Hippocampal formation (tissue), 2 donors: ENCODE data around the gene DHX15.

ENCODE experiments used
- DNase-seq, 2 donors: peaks; one replicate each; lab custom pipeline; 2025; lab: John Stamatoyannopoulos, UW

DHX15 gene

DNA sequence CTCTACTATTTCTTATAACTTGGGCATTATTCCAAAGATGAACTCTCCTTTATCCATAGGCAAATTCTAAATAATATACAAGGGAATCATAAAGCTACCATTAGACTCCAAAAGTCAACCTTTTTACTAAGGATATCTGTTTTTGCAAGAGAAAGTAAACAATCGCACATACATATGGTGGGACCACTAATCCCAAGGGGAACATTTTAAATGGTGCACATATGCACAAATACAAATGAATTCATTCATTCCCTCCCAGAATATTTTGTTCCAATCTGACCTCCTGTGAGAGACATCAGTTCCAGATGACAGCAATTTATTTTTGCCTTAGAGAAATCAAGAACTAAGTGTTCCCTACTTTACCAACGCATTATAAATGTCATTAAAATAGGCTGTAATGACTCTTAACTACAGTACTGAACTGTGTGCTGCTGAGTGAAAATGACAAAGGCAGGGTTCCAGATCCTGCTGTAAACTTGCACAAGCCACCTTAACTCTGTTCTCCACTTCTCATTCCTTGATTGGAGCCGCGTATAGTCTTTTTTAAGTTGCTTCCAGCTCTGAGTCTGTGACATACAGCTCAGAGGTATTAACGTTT is 2.0 kb downstream of the DHX15 start:
- DNase-seq, result no peak

DNA sequence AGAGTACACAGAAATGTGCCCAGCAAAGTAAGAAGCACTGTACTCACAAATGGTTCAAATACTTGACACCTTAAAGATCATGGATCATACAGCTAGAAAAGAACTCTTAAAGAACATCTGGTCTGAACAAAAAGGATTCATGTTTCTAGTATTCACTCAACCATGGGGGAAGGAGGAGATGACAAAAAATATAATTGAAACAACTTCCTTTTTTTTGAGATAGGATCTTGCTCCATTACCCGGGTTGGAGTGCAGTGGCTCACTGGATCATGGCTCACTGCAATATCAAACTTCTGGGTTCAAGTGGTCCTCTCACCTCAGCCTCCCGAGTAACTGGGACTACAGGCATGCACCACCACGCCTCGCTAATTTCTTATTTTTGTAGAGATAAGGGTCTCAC is 6.0 kb downstream of the DHX15 start:
- no peak for DNase-seq

DNA sequence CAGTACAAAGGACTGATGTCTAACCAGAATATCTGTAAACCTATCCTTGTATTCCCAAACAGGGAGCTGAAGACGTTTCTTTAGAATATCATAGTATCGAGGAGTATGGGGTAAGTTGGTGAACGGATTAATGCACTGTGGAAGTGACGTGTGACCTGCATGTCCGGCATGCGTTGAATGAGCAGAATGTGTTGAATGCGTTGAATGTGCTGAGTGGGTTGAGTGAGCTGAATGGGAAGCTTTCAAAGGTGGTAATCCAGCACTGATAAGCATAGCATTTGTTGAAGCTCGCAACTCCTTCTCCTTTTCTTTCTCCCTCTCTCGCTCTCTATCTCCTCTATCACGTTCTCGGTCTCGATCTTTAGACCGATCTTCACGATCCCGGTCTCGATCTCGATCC is 8.1 kb downstream of the DHX15 start:
- no peak for DNase-seq

DNA sequence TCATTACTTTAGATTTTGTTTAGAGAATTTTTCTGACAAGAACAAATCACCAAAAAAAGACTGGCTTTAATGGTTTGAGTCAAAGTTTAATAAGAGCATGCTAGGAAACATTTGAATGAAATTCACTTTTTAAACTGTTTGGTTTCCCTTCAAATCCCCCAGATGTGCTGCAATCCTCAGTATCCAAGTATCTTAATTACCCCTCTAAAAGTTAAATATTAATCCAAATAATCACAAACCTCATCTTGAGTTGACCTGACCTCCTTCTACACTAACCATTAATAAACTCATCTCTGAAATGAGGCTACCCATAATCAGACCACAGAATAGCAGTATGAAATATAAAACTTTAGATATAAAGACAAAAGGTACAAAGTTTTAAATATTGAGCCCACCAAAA is 10.1 kb downstream of the DHX15 start:
- no peak for DNase-seq

DNA sequence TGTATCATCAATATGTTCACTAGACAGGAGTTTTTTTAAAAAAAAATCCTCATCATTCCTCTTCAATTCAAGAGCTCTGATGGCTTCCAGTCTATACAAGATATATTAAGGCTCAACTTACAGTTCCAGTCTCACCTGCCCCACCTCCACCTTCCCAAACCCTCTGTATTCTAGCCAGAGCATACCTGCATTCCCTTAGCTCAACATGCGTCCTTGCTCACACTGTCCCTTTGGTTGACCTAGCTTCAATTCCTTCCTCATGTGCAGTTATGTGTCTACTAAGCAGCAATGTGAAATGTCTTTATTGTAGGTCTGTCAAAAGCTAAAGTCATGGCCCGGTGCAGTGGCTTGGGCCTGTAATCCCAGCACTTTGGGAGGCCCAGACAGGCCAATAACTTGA is 10.8 kb downstream of the DHX15 start:
- DNase-seq, result no peak

DNA sequence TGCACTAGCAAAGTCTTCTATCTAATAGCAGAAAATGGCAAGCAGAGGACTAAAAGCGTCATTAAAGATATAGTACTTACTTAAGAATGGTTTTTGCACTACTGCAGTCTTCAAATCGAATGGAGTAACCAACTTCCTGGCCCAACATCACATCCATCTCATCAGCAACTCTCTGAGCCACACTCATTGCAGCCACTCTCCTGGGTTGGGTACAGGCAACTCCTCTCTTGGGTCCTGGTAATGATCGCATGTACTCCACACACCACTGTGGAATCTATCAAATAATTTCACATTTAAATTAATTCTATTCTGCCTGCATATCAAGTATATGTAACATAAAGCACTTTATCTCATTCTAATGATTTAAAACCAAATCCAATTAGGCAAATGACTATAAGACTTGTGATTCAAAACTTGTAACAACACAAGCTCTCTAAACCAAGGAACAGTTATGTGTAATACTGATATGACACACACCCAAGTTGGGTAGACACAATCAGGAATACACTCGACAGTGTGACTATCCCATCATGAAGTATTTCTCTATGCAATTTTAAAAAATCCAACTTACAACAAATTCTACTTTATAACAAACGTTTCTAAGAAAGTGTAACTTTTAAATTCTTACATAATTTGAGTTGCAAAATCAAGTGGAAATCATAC is 13.6 kb downstream of the DHX15 start:
- no peak for DNase-seq

DNA sequence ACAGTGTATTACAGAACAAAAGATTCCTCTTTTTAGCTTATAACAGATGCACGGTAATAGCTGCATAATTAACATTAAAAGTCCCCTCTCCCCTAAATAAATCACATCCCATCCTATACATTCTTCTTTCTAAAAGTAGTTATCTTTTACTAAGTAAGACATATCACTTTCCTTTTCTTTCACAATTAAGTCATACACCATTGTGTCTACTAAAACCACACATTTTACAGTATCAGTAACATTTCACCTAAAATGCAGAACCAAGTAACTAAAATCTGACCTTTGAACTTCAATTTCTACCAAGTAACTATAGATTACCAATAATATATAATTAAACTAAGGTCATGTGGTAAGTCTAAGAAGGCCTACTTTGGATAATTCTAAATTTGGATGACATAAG is 14.2 kb downstream of the DHX15 start:
- DNase-seq, result no peak

DNA sequence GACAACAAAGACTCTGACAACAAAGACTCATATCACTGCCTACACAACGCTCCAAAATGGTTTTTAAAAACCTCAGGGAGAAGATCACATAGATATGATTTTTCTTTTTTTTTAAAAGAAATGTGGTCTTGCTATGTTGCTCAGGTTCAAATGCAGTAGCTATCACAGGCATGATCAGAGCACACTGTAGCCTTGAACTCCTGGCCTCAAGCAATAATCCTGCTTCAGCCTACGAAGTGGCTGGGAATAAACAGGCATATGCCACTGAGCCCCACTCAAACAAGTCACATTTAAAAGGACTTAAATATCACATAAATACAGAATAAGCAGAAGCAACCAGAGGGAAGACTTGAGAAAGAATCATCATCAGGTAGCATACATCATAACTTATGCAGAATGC is 14.7 kb downstream of the DHX15 start:
- no peak for DNase-seq

DNA sequence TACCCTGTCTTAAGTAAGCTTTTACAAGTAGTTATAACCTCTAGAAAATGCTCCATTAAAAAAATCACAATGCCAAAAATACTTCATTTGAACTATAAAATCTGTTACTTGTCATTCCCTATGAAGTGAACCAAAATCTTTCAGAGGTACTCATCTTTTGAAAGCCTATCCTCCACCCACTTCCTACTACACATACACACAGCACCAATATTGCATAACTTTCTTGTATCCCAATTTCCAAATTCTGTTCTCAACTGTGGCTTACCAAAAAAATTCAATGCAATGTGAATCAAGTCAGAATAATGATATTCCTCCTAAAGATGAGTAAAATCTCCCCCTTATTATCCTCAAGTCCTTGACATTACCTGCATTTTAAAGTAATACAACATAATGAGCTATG is 15.9 kb downstream of the DHX15 start:
- no peak for DNase-seq

DNA sequence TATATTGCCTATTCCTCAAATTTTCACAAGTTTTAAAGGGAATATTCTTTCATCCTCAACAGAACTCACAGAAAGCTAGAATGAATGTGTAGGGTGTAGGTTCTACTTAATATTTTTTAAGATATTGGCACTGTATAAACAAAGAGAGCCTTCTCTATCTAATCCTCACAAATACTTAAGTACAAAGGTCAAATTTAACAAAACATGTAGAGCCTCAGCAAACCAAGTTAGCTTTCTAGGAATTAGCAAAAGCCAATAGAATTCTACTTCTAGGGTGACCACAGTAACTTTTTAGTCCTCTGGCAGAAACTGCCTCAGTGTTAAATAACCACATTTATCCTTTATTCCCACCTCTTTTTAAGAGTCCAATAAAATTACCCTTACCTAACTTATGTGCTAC is 19.3 kb downstream of the DHX15 start:
- no peak for DNase-seq

DNA sequence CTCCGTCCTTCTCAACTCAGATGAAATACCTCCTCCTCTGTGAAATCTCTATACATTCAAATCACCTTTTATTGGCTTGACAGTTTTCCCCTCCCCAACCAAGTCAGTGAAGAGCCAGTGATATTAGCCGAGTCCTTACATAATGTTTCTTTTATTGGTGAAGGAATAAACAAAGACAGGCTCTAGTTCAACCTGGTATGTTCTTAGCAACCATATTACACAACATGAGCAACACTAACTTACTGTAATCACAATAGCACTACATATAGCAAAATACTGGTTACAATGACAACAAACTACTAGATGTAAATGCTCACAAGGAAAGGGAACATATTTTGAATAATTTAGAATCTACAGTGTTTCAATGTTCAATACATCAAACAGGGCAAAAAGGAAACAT is 19.9 kb downstream of the DHX15 start:
- DNase-seq, result no peak

DNA sequence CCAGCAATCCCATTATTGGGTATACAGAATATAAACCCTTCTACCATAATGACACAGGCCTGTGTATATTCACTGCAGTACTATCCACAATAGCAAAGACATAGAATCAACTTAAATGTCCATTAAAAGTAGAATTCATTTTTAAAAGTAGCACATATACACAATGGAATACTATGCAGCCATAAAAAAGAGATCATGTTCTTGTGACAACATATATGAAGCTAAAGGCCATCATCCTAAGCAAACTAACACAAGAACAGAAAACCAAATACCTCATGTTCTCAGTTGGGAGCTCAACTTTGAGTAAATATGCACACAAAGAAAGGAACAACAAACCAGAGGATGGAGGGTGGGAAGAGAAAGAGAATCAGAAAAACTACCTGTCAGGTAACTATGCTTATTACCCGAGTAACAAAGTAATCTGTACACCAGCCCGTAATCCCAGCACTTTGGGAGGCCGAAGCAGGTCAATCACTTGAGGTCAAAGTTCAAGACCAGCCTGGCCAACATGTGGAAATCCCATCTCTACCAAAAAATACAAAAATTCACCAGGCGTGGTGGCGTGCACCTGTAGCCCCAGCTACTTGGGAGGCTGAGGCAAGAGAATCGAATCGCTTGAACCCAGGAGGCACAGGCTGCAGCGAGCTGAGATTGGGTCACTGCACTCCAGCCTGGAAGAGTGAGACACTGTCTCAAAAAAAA is 22.8 kb downstream of the DHX15 start:
- DNase-seq, result no peak

DNA sequence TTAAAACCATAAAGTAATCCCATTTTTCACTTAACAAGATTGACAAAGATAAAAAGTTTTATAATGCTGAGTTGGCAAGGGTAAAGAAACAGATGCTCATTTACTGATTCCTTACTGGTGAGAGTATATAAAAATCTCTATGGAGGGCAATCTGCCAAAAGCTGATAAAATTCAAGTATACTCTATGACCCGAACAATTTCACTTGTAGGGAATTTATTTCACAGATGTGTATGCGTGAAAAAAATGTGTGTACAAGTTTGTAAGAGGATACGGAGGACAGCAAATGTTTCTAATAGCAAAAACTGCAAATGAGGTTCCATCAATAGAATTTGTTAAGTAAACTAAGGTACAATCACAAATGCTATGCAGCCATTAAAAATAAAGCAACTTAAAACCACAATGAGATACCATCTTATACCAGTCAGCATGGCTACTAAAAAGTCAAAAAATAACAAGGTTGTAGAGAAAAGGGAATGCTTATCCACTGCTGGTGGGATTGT is 23.4 kb downstream of the DHX15 start:
- no peak for DNase-seq

DNA sequence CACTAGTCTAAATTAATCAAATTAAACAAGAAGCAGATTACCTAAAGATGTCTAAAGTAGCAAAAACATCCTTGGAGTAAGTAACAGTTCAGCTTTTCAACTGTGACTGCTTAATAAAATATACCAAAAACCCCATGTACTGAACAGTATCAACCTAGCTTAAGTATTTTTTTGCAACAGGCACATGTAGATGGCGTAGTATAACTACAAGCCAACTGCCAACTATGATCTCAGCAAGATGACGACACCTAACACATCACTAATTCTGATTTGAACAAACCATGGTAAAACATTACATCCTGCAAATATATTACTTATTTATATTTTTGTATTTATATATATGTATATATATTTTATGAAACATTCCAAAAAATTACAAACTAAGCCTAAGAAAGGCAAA is 24.5 kb downstream of the DHX15 start:
- DNase-seq, result no peak

DNA sequence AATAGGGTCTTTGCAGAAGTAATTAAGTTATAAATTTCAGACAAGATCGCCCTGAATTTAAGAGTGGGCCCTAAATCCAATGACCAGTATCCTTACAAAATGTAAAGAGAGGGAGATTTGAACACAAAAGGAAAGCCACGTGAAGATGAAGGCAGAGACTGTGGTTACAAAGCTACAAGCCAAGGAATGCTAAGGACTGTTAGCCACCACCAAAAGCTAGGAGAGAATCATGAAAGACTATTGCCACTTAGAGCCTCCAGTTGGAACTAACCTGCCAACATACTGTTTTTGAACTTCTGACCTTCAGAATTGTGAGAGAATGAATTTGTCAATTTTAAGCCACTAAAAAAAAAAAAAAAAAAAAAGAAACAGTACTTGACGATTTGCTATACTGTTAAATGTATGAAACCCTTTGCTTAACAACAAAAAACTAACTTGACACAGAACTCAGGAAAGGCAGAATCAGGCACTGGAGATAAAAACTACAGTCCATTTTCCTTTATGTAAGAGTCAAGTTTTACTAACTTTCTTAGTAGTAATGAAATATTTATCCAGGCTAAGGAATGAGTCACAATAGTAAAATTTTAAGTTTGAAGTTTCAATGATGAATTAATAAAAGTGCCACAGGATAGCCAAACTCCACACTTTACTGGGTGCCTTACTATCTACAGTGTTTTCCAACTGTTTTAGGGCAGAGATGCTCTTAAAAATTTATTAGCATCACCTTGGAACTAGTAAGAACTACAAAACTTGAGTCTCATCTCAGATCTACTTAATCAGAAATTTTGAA is 25.1 kb downstream of the DHX15 start:
- no peak for DNase-seq

DNA sequence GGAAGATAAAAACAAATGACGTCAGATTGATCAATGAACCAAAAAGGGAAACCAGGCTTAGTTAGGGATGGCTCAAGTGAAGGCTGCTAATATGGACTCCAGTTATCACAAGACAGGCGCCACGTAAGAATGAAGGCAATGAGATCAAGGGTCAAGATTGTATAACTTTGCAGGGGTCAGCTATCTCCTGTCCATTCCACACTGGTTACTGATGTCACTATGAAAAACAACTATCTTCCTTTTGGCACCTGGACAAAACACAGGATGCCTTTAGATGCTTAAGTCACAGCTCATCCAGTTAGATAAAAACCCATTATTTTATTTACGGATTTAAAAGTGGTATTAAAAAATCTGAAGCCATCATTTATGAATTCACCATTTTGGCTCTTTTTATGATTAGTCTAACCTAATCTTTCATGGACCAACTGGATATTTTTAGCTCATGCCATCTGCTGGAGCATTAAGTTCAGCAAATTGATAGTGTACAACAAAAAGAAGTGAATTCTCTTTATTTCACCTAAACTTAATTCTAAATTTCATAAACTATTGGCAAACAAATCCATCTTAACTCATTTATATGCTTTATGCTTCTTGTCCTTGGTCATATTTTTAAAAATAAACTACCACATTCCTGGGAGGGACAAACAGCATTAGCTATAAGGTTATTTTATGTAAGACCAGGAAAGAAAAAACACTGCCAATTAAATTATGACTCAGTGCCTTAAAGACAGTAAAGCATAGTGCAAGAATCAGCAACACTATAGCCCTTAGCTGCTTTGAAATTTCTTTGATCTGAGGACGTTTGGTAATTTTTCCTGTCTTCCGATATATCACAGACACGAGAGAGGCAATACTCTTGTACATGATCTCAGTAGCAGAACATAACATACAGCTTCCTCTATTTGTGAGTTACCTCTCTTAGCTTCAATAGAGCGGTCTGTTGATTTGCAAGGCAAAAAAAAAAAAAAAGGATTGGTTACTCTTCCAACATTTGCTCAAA is 27.0 kb downstream of the DHX15 start:
- peak in 1 of 2 donors; percentile 7 for DNase-seq

DNA sequence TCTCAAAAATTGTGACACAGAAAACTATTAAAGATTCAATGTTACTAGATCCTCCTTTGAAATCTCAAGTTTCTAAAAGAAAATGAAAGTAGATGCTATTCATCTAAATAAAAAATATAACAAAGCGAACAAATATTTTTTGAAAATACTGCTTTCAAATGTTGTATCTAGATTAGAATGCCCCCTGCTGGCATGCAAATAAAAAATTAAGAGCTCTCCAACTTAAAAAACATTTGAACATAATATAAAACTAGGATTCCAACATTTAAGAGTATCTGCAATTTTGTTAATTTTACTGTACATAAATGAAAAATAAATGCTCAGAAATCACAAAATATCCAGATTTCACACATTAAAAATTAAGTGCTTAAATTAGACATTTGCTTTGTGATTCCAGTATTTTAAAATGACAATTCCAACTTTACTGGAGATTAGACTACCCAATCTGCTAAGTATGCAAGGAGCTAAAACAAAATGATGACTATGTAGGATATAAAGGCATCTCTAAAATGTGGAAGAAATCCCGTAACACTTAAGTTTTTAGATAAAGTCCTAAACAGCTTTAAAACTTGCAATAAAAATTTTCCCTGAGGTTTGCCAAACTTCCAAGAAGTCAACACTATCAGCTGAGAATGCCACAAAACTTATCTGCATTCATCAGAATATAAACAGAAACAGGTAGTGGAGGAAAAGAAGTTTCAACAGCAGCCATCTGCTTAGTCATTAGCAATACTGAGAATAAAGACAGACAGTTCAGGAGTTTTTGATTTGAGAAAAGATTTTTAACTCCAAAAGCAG is 32.7 kb downstream of the DHX15 start:
- DNase-seq, result peak in 1 of 2 donors; percentile 63

DNA sequence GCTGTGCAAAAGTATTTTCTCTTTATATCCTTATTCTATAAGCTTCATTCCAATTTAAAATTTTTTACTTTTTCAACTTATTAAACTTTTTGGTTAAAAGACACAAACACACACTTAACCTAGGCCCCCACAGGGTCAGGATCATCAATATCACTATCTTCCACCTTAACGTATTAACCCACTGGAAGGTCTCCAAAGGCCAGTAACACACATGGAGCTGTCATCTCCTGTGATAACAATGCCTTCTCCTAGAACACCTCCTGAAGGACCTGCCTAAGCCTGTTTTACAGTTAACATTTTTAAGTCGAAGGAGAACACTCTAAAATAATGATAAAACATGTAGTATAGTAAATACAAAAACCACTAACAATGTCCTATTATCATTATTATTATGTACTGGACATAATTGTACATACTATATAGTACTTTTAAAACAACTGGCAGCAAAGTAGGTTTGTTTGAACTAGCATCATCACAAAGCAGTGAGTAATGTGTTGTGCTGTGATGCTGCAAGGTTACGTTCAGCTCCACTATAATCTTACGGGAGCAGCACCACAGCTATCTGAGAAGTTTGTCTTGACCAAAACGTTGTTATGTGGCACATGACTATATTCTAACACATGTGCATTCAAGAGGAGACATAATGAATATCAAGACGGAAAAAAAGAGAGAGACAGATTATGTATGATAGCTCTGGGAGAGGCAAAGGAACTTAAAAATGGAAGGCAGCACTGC is 33.7 kb downstream of the DHX15 start:
- DNase-seq, result no peak

DNA sequence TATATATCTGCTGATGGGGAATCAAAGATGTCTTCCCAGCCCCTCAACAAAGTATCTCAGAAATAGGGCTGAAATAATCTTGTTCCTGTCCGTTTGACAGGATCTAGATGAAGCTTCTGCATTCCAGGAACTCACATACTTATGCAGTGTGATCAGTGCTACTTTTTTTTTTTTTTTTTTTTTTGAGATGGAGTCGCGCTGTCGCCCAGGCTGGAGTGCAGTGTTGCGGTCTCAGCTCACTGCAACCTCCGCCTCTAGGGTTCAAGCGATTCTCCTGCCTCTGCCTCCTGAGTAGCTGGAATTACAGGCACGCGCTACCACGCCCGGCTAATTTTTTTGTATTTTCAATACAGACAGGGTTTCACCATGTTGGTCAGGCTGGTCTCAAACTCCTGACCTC is 36.4 kb downstream of the DHX15 start:
- DNase-seq, result no peak
